Nephron progenitor cell (in vitro differentiated cells): ENCODE data around the gene PDZD2.
A peak's percentile ranks its signal among the peaks of the same experiment; 100 is the strongest.

Experiments
- DNase-seq: peaks from one replicate; pipeline ENCODE4 v3.0.0; 2021
- H3K27ac Mint-ChIP-seq: 2 replicates; pipeline ENCODE4 v1.8.0; 2021; ENCODE audit warnings: mild to moderate bottlenecking, moderate library complexity, mixed read lengths
- H3K27me3 Mint-ChIP-seq: 2 replicates; pipeline ENCODE4 v1.8.0; 2021; ENCODE audit warnings: mild to moderate bottlenecking, low read depth, mixed read lengths; ENCODE audit not compliant: poor library complexity
- H3K36me3 Mint-ChIP-seq: 2 replicates; pipeline ENCODE4 v1.8.0; 2021; ENCODE audit warnings: low read depth, mixed read lengths
- H3K4me1 Mint-ChIP-seq: 2 replicates; pipeline ENCODE4 v1.8.0; 2021; ENCODE audit warnings: mixed read lengths
- H3K4me3 Mint-ChIP-seq: 2 replicates; pipeline ENCODE4 v1.8.0; 2021; ENCODE audit warnings: mild to moderate bottlenecking, moderate library complexity, mixed read lengths
- H3K9me3 Mint-ChIP-seq: 2 replicates; pipeline ENCODE4 v1.8.0; 2021; ENCODE audit warnings: mild to moderate bottlenecking, moderate library complexity, mixed read lengths
- CTCF ChIP-seq: fragments of 200-600 bp; sonication (generic); IDR thresholded peaks from 2 replicates; pipeline ENCODE4 v1.5.0; 2021; ENCODE audit warnings: antibody characterized with exemption

PDZD2 gene

GRCh38 chr5:32098890-32099310 is 460.0 kb downstream of the PDZD2 start:
- Mint-ChIP-seq H3K27me3 (peaks cover 3% of the 10 kb centered on the region), H3K4me1 (peaks cover 52% of the 10 kb centered on the region), H3K9me3 (no peaks in the 10 kb centered on the region), H3K4me3 (no peak overlapping the region), H3K36me3 (peaks cover 56% of the 10 kb centered on the region), H3K27ac (peak overlapping the region; percentile 95)
- no peak for TF ChIP-seq CTCF
- DNase-seq: no peak

- Mint-ChIP-seq H3K4me3 (peak overlapping the region; percentile 36), H3K9me3 (no peaks in the 10 kb centered on the region), H3K27me3 (peaks cover 3% of the 10 kb centered on the region), H3K4me1 (peaks cover 52% of the 10 kb centered on the region), H3K36me3 (peaks cover 57% of the 10 kb centered on the region), H3K27ac (peak overlapping the region; percentile 95)
- no peak for TF ChIP-seq CTCF
- no peak for DNase-seq
Measured at GRCh38 chr5:32099486-32100035, 460.6 kb downstream of the PDZD2 start.

GRCh38 chr5:32100230-32100629 is 461.3 kb downstream of the PDZD2 start:
- Mint-ChIP-seq H3K27ac (peak overlapping the region; percentile 95), H3K27me3 (peaks cover 3% of the 10 kb centered on the region), H3K36me3 (peaks cover 60% of the 10 kb centered on the region), H3K4me3 (no peak overlapping the region), H3K9me3 (no peaks in the 10 kb centered on the region), H3K4me1 (peaks cover 52% of the 10 kb centered on the region)
- no peak for TF ChIP-seq CTCF
- DNase-seq: no peak

GRCh38 chr5:32100691-32101302 is 461.9 kb downstream of the PDZD2 start:
- DNase-seq: no peak
- Mint-ChIP-seq H3K4me3 (no peak overlapping the region), H3K27ac (no peak overlapping the region), H3K27me3 (peaks cover 3% of the 10 kb centered on the region), H3K36me3 (peaks cover 63% of the 10 kb centered on the region), H3K9me3 (no peaks in the 10 kb centered on the region), H3K4me1 (peaks cover 52% of the 10 kb centered on the region)
- no peak for TF ChIP-seq CTCF

GRCh38 chr5:32102254-32102986 is 463.5 kb downstream of the PDZD2 start:
- no peak overlapping the region for H3K4me3 Mint-ChIP-seq
- H3K27ac Mint-ChIP-seq: peak overlapping the region; percentile 75
- TF ChIP-seq CTCF: no peak
- H3K9me3 Mint-ChIP-seq: no peaks in the 10 kb centered on the region
- no peak for DNase-seq
- H3K36me3 Mint-ChIP-seq: peaks cover 69% of the 10 kb centered on the region
- H3K4me1 Mint-ChIP-seq: peaks cover 46% of the 10 kb centered on the region
- peaks cover 3% of the 10 kb centered on the region for H3K27me3 Mint-ChIP-seq
